Central memory CD8-positive, alpha-beta T cell (primary cell): ENCODE data around the gene PCDHGB7.
A peak's percentile ranks its signal among the peaks of the same experiment; 100 is the strongest.
"Not testable (repeated sequence)": the region's sequence is repeated elsewhere in the genome, so short reads cannot be mapped to it uniquely, and the experiment has no call there.

Source experiments
- ATAC-seq: fragments of 150-1000 bp; cut with Tn5 transposase; replicated peaks from 2 replicates; pipeline ENCODE4 v1.10.0; 2022; ENCODE audit warnings: mild to moderate bottlenecking, moderate FRiP score, moderate number of reproducible peaks; ENCODE audit not compliant: poor library complexity, severe bottlenecking; ENCODE audit errors: extremely low read depth
- DNase-seq, 2 donors: peaks; one replicate each; pipeline ENCODE4 v3.0.0; 2021; ENCODE audit warnings: low spot score in 2 of 2
- H3K27ac Mint-ChIP-seq: one replicate; pipeline ENCODE4 v1.8.0; 2022; ENCODE audit warnings: low read depth, mild to moderate bottlenecking, moderate library complexity, mixed read lengths
- H3K27me3 Mint-ChIP-seq: one replicate; pipeline ENCODE4 v1.8.0; 2022; ENCODE audit warnings: mixed read lengths
- H3K36me3 Mint-ChIP-seq: one replicate; pipeline ENCODE4 v1.8.0; 2022; ENCODE audit warnings: mild to moderate bottlenecking, moderate library complexity, mixed read lengths; ENCODE audit not compliant: insufficient read depth
- H3K4me1 Mint-ChIP-seq: one replicate; pipeline ENCODE4 v1.8.0; 2022; ENCODE audit warnings: mixed read lengths
- H3K4me3 Mint-ChIP-seq: one replicate; pipeline ENCODE4 v1.8.0; 2022; ENCODE audit warnings: mild to moderate bottlenecking, moderate library complexity, mixed read lengths
- H3K9me3 Mint-ChIP-seq: one replicate; pipeline ENCODE4 v1.8.0; 2022; ENCODE audit warnings: mixed read lengths

The PCDHGB7 gene

DNA sequence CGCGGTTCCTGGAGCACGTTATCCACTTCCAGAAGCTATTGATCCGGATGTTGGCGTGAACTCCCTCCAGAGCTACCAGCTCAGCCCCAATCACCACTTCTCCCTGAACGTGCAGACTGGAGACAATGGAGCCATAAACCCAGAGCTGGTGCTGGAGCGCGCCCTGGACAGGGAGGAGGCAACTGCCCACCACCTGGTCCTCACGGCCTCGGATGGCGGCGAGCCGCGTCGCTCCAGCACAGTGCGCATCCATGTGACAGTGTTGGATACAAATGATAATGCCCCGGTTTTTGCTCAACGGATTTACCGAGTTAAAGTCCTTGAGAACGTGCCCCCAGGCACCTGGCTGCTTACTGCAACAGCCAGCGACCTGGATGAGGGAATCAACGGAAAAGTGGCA is 14.1 kb upstream of the PCDHGB7 start:
- Mint-ChIP-seq H3K9me3 (peaks cover 6% of the 10 kb centered on the region), H3K27ac (no peak overlapping the region), H3K36me3 (peaks cover 5% of the 10 kb centered on the region), H3K4me3 (no peak overlapping the region), H3K4me1 (no peaks in the 10 kb centered on the region), H3K27me3 (peaks cover 75% of the 10 kb centered on the region)
- DNase-seq (no peak), ATAC-seq (no peak)

DNA sequence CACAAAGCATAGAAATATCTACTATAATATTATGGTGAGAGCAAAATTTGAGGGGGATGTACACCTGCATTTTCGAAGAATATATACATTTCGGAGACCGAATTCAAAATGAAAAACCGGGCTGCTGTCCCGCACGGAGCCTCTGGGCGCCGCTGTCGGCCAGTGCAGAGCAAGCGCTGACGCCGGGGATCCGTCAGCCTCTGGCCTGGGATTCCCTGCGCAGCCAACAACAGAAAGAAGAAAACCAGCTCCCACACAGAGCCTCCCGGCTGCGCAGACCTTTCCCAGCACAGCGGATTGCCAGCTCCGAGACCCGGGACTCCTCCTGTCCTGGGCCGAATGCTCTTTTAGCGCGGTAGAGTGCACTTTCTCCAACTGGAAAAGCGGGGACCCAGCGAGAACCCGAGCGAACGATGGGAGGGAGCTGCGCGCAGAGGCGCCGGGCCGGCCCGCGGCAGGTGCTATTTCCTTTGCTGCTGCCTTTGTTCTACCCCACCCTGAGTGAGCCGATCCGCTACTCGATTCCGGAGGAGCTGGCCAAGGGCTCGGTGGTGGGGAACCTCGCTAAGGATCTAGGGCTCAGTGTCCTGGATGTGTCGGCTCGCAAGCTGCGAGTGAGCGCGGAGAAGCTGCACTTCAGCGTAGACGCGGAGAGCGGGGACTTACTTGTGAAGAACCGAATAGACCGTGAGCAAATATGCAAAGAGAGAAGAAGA is 9.5 kb upstream of the PCDHGB7 start, which contains the start of gene PCDHGB6:
Gene PCDHGB6, plus strand, starts transcription at position 232 of the 716 bp plus-strand sequence. Its CDS starts 182 bp downstream, at position 414.
- not testable (repeated sequence) for ATAC-seq, DNase-seq, H3K36me3 Mint-ChIP-seq, H3K4me1 Mint-ChIP-seq, H3K9me3 Mint-ChIP-seq
- Mint-ChIP-seq H3K27me3 (peaks cover 85% of the 10 kb centered on the region), H3K4me3 (peak within 1 kb of the TSS; percentile 32), H3K27ac (peak within 1 kb of the TSS; percentile 46)

DNA sequence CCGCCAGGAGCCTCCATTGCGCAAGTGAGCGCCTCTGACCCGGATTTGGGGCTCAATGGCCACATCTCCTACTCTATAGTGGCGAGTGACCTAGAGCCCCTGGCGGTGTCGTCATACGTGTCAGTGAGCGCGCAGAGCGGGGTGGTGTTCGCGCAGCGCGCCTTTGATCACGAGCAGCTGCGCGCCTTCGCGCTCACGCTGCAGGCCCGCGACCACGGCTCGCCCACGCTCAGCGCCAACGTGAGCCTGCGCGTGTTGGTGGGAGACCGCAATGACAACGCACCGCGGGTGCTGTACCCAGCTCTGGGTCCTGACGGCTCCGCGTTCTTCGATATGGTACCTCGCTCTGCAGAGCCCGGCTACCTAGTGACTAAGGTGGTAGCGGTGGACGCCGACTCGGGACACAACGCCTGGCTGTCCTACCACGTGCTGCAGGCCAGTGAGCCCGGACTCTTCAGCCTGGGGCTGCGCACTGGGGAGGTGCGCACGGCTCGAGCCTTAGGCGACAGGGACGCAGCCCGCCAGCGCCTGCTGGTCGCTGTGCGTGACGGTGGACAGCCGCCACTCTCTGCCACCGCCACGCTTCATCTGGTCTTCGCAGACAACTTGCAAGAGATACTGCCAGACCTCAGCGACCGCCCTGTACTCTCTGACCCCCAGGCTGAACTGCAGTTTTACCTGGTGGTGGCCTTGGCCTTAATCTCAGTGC is 7.7 kb upstream of the PCDHGB7 start:
- H3K36me3 Mint-ChIP-seq: peaks cover 9% of the 10 kb centered on the region
- peaks cover 18% of the 10 kb centered on the region for H3K4me1 Mint-ChIP-seq
- H3K9me3 Mint-ChIP-seq: peaks cover 10% of the 10 kb centered on the region
- H3K27me3 Mint-ChIP-seq: peaks cover 85% of the 10 kb centered on the region
- ATAC-seq (no peak), DNase-seq (no peak)
- H3K4me3 Mint-ChIP-seq: no peak overlapping the region
- no peak overlapping the region for H3K27ac Mint-ChIP-seq

DNA sequence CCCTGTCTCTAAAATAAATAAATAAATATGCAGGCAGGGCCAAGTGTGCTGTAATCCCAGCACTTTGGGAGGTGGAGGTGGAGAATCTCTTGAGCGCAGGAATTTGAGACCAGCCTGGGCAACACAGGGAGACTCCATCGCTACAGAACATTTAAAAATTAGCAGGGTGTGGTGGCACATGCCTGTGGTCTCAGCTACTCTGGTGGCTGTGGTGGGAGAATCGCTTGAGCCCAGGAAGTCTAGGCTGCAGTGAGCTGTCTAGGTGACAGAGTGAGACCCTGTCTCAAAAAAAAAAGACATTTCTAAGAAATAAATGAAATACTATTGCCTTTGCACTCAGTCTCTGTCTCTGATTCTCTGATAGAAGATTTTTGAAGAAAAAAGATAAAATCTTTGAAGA is 5.9 kb upstream of the PCDHGB7 start:
- H3K9me3 Mint-ChIP-seq: peaks cover 10% of the 10 kb centered on the region
- peaks cover 85% of the 10 kb centered on the region for H3K27me3 Mint-ChIP-seq
- peaks cover 18% of the 10 kb centered on the region for H3K4me1 Mint-ChIP-seq
- H3K27ac Mint-ChIP-seq: no peak overlapping the region
- DNase-seq (no peak), ATAC-seq (no peak)
- peaks cover 9% of the 10 kb centered on the region for H3K36me3 Mint-ChIP-seq
- H3K4me3 Mint-ChIP-seq: no peak overlapping the region

DNA sequence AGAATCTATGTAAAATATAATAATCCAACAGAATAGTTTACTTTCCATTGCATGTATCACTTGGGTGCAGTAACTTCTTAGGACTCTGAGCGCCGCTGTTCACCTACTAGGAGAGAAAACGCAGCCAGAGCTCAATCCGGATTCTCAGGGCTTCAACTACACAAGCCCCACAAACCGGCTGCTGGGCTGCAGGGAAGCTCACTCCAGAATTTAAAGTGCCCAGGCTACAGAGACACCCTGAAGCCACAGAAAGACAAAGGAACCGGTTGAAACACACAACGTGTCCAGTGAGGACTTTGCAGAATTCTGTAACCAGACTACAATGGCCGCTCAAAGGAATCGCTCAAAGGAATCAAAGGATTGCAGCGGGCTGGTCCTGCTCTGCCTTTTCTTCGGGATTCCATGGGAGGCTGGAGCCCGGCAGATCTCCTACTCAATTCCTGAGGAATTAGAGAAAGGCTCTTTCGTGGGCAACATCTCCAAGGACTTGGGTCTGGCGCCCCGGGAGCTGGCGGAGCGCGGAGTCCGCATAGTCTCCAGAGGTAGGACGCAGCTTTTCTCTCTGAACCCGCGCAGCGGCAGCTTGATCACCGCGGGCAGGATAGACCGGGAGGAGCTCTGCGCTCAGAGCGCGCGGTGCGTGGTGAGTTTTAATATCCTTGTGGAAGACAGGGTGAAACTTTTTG is 4.5 kb upstream of the PCDHGB7 start, which contains the start of gene PCDHGA10:
Gene PCDHGA10, plus strand, starts transcription at position 134 of the 686 bp plus-strand sequence. Its CDS starts 189 bp downstream, at position 323.
- H3K27me3 Mint-ChIP-seq: peaks cover 88% of the 10 kb centered on the region
- DNase-seq (no peak), ATAC-seq (peak; percentile 61)
- peaks cover 14% of the 10 kb centered on the region for H3K9me3 Mint-ChIP-seq
- H3K4me3 Mint-ChIP-seq: peak within 1 kb of the TSS; percentile 79
- H3K36me3 Mint-ChIP-seq: peaks cover 7% of the 10 kb centered on the region
- no peak within 1 kb of the TSS for H3K27ac Mint-ChIP-seq
- H3K4me1 Mint-ChIP-seq: peaks cover 18% of the 10 kb centered on the region

DNA sequence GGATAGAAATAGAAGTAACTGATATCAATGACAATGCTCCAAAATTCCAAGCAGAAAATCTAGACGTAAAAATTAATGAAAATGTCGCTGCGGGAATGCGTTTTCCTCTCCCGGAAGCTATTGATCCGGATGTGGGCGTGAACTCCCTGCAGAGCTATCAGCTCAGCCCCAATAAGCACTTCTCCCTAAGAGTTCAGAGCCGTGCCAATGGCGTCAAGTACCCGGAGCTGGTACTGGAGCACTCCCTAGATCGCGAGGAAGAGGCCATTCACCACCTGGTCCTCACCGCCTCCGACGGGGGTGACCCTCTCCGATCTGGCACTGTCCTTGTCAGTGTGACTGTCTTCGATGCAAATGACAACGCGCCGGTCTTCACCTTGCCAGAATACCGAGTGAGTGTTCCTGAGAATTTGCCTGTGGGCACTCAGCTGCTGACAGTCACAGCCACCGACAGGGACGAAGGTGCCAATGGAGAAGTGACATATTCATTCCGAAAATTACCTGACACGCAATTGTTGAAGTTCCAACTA is 3.9 kb upstream of the PCDHGB7 start:
- peaks cover 11% of the 10 kb centered on the region for H3K36me3 Mint-ChIP-seq
- peaks cover 88% of the 10 kb centered on the region for H3K27me3 Mint-ChIP-seq
- H3K9me3 Mint-ChIP-seq: peaks cover 16% of the 10 kb centered on the region
- ATAC-seq (no peak), DNase-seq (no peak)
- H3K27ac Mint-ChIP-seq: no peak overlapping the region
- peak overlapping the region; percentile 79 for H3K4me3 Mint-ChIP-seq
- H3K4me1 Mint-ChIP-seq: peaks cover 18% of the 10 kb centered on the region

DNA sequence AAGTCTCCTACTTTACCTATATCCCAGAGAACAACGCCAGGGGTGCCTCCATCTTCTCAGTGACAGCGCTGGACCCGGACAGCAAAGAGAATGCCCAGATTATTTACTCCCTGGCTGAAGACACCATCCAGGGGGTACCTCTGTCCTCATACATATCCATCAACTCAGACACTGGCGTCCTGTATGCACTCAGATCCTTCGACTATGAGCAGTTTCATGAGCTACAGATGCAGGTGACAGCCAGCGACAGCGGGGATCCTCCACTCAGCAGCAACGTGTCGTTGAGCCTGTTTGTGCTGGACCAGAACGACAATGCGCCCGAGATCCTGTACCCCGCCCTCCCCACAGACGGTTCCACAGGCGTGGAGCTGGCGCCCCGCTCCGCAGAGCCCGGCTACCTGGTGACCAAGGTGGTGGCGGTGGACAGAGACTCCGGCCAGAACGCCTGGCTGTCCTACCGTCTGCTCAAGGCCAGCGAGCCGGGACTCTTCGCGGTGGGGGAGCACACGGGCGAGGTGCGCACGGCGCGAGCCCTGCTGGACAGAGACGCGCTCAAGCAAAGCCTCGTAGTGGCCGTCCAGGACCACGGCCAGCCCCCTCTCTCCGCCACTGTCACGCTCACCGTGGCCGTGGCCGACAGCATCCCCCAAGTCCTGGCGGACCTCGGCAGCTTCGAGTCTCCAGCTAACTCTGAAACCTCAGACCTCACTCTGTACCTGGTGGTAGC is 2.8 kb upstream of the PCDHGB7 start:
- not testable (repeated sequence) for H3K4me3 Mint-ChIP-seq, H3K36me3 Mint-ChIP-seq, DNase-seq, H3K27ac Mint-ChIP-seq, ATAC-seq
- H3K9me3 Mint-ChIP-seq: peaks cover 11% of the 10 kb centered on the region
- peaks cover 86% of the 10 kb centered on the region for H3K27me3 Mint-ChIP-seq
- peaks cover 18% of the 10 kb centered on the region for H3K4me1 Mint-ChIP-seq

DNA sequence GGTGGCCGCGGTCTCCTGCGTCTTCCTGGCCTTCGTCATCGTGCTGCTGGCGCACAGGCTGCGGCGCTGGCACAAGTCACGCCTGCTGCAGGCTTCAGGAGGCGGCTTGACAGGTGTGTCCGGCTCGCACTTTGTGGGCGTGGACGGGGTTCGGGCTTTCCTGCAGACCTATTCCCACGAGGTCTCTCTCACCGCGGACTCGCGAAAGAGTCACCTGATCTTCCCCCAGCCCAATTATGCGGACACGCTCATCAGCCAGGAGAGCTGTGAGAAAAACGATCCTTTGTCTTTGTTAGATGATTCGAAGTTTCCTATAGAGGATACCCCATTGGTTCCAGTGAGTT is 2.2 kb upstream of the PCDHGB7 start:
- peaks cover 10% of the 10 kb centered on the region for H3K36me3 Mint-ChIP-seq
- not testable (repeated sequence) for DNase-seq, H3K27ac Mint-ChIP-seq, ATAC-seq, H3K4me3 Mint-ChIP-seq, H3K9me3 Mint-ChIP-seq
- peaks cover 86% of the 10 kb centered on the region for H3K27me3 Mint-ChIP-seq
- peaks cover 18% of the 10 kb centered on the region for H3K4me1 Mint-ChIP-seq

DNA sequence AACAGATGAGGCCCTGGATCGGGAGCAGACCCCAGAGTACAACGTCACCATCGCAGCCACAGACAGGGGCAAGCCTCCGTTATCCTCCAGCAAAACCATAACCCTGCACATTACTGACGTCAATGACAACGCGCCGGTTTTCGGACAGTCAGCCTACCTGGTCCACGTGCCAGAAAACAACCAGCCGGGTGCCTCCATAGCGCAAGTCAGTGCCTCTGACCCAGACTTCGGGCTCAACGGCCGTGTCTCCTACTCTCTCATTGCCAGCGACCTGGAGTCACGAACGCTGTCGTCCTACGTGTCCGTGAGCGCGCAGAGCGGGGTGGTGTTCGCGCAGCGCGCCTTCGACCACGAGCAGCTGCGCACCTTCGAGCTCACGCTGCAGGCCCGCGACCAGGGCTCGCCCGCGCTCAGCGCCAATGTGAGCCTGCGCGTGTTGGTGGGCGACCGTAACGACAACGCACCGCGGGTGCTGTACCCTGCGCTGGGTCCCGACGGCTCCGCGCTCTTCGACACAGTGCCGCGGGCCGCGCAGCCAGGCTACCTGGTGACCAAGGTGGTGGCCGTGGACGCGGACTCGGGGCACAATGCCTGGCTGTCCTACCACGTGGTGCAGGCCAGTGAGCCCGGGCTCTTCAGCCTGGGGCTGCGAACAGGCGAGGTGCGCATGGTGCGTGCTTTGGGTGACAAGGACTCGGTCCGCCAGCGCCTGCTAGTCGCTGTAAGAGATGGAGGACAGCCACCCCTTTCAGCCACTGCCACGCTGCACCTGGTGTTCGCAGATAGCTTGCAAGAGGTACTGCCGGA is 1.8 kb downstream of the PCDHGB7 start:
- no peak overlapping the region for H3K27ac Mint-ChIP-seq

DNA sequence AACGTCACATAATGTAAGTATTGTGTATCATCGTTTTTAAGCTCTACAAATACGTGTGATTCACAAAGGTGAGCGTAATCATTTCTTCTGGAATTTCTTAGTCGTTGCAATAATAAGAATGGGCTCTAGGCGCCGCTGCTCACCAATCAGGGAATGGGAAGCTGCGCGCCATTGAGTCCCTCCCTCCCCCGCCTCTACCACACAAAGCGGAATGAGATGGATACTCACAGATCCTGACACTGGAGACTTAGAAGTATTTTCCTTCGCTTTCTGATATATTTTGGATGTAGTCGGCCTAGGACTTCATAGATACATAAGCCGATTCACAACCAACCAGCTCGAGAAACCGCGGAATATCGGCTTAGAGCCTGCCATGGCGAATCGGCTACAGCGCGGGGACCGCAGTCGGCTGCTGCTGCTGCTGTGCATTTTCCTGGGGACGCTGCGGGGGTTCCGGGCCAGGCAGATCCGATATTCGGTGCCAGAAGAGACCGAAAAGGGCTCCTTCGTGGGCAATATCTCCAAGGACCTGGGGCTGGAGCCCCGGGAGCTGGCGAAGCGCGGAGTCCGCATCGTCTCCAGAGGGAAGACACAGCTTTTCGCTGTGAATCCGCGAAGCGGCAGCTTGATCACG is 3.5 kb downstream of the PCDHGB7 start, which contains the start of gene PCDHGA11:
Gene PCDHGA11, plus strand, starts transcription at position 197 of the 634 bp plus-strand sequence. Its CDS starts 177 bp downstream, at position 374.
- Mint-ChIP-seq H3K36me3 (peaks cover 14% of the 10 kb centered on the region), H3K27ac (peak within 1 kb of the TSS; percentile 61), H3K27me3 (peaks cover 88% of the 10 kb centered on the region), H3K4me3 (peak within 1 kb of the TSS; percentile 34), H3K4me1 (peaks cover 6% of the 10 kb centered on the region), H3K9me3 (peaks cover 6% of the 10 kb centered on the region)
- ATAC-seq (no peak), DNase-seq (no peak)

More for the DNA sequence above, 1.8 kb downstream of the PCDHGB7 start:
- Mint-ChIP-seq H3K4me3 (no peak overlapping the region), H3K4me1 (peaks cover 10% of the 10 kb centered on the region), H3K27me3 (peaks cover 88% of the 10 kb centered on the region), H3K9me3 (peaks cover 6% of the 10 kb centered on the region), H3K36me3 (peaks cover 14% of the 10 kb centered on the region)
- no peak for ATAC-seq
- DNase-seq: no peak

DNA sequence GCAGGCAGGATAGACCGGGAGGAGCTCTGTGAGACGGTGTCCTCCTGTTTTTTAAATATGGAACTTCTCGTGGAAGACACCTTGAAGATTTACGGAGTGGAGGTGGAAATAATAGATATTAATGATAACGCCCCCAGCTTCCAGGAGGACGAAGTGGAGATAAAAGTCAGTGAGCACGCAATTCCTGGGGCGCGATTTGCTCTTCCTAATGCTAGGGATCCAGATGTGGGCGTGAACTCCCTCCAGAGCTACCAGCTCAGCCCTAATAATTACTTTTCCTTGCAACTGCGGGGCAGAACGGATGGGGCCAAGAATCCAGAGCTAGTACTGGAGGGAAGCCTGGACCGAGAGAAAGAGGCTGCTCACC is 4.0 kb downstream of the PCDHGB7 start:
- peaks cover 14% of the 10 kb centered on the region for H3K36me3 Mint-ChIP-seq
- peak overlapping the region; percentile 34 for H3K4me3 Mint-ChIP-seq
- peaks cover 88% of the 10 kb centered on the region for H3K27me3 Mint-ChIP-seq
- ATAC-seq (no peak), DNase-seq (no peak)
- H3K9me3 Mint-ChIP-seq: peaks cover 6% of the 10 kb centered on the region
- peaks cover 6% of the 10 kb centered on the region for H3K4me1 Mint-ChIP-seq
- peak overlapping the region; percentile 61 for H3K27ac Mint-ChIP-seq
